Mucosa of gallbladder (tissue), 1 donor: ENCODE measurements around the gene B3GAT1. TPM values are rescaled to one million over a fixed set of nuclear protein-coding genes. Genes with fewer than 3 reads are reported as not detected.

Experiments
- DNase-seq: peaks from one replicate; pipeline ENCODE4 v3.0.0-alpha.2; 2020; ENCODE audit warnings: low spot score
- total RNA-seq: library from RNA; stranded (reverse); gene quantifications from one replicate; pipeline ENCODE4 v1.2.1, GENCODE V29; 2021
- donor health status: DM: no; HTN: no; CAD: no.

Gene B3GAT1
- total RNA-seq, 1 donor from 2014 or later: 0.20 TPM

DNA sequence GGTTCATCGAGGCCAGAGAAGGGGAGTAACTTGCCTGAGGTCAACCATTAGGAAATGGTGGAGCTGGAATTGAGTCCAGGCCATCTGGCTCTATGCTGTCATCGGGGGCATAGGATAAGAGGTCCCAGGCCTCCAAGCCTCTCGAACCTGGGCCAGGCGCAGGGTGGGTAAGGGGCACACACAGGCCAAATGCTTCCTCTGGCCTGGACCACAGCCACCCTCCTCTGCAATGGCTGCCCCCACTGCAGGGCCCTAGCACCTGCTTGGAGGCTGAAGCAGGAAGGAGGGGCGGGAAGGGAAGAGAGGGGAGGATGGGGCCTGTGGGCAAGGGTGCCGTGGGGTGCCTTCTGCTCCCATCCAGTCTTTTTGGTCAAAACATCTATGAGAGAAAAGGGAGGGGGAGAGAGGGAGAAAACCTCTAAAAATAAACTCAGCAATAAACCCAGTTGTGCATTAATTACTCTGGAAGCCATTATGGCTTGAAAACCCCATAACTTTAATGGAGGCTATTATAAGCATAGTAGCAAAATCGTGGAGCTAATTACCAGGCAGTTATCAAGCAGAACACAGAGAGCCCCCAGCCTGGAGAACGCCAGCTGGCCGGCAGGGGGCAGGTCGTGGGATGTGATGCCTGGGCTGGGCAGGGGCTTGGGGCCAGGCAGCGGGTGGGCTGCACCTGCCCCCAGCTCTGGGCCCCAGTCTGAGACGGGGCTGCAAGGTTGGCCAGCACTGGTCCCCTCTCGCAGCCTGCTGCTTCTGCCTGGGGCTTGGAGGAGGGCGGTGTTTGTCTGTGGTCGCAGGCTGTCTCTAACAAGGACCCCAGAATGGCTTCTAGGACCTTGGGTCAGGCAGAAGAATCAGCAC, 21.1 kb downstream of the B3GAT1 start:
- no peak for DNase-seq

DNA sequence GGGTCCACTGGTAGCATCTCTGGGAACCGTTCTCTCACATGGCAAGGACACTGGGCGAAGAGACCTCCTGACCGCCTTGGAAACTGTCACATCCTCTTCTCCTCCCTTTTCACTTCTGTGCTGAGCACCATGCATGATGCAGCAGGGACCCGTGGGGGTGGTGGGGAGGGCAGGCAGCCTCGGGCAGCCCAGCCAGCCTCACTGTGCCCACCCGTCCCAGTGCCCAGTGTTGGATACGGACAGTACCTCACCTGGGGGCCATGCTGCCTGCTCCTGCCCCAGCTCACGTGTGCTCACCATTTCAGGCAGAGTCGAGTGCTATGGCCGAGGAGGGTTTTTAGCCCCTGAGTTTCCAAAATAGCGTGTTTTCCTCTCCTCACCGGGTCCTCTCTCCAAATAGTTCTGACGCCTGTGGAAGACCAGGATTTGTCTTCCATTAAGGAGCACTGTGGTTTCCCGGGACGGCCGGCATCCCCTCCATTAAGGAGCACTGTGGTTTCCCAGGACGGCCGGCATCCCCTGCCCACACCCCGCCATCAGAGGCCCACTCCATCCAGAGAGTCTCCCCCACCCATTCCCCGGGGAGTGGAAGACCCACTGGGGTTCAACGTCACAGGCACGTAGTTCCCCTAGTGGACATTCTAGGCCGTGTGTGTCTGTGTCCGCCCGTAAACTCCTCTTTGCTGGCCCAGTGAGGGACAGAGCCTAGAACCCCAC, 22.4 kb downstream of the B3GAT1 start:
- no peak for DNase-seq

DNA sequence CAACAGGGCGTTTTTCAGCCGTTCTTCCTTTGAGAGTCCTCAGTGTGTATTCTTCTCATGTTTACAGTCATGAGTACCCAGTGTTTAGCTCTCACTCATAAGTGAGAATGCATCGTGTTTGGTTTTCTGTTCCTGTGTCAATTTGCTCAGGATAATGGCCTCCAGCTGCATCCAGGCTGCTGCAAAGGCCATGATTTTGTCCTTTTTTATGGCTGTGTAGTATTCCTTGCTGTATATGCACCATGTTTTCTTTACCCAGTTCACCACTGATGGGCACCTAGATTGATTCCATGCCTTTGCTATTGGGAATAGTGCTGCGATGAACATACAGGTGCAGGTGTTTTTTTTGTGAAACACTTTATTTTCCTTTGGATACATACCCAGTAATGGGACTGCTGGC, 23.5 kb downstream of the B3GAT1 start:
- DNase-seq: no peak

DNA sequence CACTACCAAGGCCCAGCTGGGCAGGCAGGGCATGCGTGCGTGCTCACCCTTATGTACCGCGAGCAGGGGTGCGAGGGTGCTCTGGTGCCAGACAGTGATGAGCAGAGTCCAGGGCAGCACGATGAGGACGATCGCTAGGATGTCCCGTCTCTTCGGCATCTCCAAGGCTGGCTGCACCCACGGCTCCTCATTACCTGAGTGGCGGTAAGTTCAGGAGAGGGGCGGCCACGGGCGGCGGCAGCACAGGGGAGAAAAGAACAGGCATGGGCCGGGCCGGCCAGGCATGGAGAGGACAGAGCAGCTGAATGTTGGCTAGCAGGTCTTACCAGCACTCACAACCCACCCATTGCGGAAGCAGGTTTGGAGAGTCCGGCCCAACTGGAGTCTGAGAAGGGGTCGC, 24.5 kb downstream of the B3GAT1 start:
- DNase-seq: no peak

DNA sequence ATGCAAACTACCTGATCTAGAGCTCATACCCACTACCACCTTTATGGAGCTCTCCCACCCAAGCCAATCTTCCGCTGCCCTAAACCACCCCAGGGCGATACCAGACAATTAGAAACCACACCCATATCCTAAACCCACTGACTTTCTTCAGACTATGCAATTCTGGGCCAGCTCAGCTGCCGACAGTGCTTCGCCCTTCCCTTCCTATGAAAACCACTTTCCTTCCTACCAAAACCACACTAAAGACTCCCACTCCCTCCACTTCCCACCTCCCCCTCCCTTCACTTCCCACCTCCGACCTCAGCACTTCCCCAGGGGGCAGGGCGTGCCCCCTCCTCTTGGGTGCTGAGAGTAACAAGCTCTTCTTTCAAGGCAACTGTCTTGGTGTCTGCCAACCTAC, 25.1 kb downstream of the B3GAT1 start:
- DNase-seq: no peak

DNA sequence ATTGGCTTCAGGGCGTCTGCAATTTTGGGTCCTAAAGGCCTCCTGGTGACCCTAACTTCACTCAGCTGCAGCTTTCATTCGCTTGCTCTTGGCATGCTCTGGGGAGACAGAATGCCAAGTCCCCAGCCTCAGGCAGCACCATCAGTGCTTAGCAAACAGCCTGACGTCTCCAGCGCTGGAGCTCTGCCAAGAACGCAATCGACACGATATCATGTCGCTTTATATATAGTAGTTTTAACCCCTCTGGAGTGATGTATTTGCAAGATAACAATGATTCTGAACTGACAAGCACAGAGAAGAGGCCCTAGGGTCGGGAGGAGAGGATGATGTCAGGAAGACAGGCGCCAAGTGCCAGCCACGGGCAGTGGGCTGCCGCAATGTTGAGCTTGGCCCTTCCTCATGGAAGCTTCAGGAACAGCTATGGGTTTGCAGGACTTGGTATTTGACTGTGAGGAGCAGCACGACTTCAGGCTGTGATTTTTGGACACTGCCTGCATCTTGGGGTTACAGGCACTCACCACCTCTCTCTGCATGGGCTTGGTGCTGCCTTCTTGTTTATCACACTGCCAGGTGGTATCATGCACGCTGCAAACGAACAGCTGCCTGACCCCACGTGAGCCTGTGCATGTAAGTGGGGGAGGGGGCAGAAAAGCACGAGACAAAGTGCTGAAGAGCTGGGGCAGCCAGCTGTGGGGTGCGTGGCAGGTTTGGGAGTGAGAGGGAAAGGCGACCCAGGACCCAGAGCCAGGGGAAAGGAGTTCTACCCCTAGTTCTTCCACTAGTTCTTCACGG, 26.1 kb downstream of the B3GAT1 start:
- DNase-seq: no peak

DNA sequence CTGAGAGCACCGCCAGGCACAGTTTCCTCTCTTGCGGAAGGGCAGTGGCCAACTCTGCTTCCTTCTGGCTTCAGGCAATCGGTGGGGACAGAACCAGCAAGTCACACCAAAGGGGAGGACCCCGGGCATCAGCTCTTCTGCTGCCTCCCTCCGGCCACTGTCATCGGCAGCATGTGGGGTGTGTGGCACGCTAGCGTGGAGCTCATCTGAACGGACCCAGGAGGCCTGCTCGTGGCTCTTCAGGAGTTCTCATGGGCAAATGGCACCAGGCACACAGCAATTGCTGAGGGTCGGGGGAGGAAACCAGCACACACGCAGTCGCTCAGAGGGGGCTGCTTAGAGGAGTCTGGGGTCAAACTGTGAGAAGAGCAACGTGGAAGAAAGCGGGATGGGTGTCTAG, 26.9 kb downstream of the B3GAT1 start:
- DNase-seq: no peak

DNA sequence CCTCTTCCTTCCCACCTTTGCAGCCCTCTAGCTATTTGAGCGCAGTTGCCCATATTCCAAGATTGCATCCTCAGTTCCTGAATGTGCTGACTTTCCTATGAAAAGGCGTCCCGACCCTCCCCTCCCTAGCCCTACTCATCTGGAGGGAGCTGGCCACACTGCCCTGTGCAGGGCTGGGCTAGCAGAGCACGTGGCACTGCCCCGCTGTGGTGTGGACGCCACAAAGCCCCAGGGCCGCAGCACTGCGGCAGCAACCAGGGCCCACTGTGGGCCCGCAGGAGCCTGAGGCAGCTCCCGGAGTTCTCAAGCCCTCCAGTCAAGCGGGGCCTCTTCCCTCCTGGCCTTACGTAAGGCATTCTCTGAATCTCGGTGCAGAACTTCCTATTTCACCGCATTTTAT, 27.6 kb downstream of the B3GAT1 start:
- no peak for DNase-seq

DNA sequence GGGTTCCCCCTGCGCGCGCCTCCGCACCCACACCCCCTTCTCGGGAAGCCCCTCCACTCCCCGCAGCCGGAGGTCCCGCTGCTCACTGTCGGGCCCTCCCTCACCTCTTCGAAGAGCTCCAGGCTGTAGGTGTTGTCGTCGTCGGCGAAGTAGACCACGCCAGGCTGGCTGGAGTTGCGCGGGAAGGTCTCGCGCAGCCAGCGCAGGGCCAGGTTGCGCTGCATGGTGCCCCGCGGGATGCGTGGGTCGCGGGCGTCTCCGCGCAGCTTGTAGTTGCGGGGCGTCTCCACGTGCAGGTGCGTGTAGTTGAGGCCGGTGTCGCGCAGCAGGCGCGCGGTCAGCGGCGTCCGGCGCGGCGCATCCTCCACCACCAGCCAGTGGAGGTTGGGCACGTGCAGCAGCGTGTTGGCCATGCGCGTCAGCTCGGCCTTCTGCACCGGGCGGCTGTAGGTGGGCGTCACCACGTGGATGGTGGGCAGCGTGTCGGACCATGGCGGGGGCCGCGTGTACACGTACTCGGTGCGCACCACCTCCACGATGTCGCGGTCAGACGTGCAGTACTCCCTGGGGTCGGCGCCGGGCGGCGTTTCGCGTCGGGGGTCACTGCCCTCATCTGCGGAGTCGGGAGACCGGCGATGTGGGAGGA, 28.3 kb downstream of the B3GAT1 start:
- DNase-seq: no peak

DNA sequence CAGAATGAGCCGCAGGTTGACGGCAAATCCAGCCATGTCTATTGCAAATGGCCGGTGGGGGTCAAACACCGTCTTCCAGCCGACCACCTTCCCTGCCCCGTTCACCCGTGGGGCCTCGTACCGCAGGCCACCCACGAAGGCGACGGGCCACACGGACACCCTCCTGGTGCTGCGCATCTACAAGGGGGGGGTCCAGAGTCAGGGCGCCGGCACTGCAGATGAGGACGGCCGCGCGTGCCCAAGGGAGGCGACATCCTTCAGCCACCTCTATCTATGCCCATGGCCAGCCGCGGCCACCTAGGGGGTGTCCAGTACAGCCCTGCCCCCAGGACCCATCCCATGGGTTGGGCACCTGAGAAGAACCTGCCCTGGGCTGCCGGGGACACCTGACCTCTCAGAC, 29.2 kb downstream of the B3GAT1 start:
- no peak for DNase-seq

DNA sequence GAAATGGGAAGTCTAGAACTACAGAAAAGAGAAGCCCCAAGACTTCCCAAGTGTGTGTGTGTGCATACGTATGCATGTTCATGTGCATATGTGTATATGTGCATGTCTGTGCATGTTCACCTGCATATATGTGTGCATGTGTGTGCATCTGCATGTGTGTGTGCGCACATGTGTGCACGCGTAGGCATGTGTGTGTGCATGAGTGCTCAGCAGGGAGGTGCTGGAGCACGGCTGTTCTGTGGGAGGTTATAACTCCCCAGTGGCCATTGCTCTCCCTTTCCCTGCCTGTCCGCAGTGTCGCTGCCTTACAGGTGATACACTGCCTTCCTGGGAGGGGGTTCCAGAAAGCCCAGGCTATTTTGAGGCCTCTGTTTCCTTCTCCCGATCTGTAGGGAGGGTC, 29.8 kb downstream of the B3GAT1 start:
- no peak for DNase-seq

DNA sequence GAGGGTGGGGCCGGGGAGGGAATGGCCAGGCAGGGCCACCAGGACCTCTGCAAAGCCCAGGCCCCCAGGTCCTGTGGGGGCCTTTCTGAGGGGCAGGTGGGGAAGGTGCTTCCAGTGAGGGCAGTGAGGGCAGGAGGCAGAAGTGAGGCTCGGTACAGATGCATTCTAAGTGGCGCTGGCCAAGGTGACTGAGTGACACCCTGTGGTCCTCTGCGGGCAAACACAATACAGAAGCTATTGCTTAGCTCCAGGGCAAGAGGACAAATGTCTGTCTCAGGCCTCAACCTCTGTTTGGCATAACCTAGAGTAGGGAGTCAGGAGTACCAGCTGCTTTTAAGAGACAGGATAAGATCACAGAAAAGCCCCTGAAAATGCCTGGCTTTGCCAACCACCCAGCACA, 31.3 kb downstream of the B3GAT1 start:
- DNase-seq: no peak

DNA sequence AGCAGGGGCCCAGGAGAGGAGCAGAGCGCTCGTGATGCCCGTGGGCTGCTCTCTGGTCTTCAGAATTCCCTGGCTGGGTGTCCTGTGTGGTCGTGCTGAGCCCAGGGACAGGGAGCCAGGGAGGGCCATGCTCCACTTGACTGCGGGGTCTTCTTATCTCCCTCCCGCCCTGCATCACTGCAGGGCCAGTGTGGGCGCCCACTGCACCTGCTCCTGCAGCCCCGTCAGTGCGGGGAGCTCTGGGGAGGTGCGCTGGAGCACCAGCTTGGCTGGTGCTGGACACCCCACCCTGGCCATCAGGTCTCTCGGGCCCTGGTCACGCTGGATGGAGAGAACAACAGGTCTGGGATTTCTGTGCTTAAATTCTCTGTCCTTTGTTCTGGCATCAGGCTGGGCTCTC, 31.8 kb downstream of the B3GAT1 start:
- DNase-seq: no peak

DNA sequence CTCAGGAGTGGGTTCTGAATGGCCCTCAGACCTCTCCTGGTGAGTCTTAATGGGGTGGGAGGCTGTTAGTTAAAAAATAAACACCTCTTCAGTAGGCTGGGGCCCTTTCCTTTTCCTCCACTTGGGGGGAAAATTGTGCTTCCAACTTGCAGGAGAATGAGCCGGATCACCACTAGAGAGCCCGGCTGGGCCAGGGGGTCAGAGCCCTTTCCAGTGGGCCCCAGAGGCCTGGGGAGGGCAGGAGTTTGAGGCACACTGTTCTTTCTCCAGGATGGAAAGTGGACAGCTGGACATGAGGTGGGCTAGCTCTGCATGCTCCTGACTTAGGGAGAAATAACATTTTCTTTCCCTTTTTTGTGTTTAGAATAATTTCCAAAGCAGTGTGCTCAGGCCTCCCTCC, 32.8 kb downstream of the B3GAT1 start:
- DNase-seq: no peak

DNA sequence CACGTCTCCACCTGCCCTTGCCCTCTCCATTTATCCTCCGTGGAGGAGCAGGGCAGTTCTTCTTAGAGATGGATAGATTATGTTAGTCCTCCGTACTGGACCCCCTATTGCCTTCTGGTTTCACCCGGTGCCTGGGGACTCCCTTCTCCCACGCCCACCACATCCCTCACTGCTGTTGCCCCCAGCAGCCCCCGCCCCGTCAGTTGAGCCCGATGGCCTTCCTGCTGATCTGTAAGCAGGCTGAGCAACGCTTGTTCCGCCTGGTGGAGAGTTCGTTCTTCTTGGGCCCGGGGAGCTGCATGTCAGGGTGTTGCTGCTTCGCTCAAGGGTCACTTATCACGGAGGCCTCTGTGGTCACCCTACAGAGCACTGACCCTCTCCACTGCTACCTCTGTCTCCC, 34.2 kb downstream of the B3GAT1 start:
- DNase-seq: no peak

DNA sequence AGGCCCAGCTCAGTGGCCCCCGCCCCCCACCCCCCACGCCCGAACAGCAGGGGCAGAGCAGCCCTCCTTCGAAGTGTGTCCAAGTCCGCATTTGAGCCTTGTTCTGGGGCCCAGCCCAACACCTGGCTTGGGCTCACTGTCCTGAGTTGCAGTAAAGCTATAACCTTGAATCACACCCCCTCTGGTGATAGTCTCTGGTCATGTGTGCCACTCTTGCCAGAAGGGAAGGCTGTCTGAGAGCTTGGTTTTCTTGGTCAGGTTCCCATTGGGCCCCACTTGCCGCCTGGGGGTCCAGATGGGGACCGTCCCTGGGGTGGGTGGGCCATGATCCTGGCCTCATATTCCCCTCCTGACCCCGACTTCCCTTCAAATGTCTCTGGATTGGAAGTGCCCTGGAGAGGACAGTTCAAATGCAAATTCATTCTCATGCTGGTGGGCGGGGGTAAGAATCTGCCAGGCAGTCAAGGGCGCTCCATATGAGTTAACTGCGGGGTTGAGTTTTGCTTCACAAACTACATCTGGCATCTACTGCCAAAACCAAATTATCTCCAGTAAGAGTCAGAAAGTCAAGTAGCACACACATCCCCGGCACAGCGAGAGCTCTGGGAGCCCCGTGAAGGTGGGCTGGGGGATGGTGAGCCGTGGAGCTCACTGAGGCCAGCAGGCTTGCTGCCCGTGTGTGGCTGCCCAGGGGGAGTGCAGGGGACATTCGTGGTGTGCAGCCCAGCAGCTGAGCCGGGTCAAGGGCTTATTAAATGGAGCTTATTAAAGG, 35.7 kb downstream of the B3GAT1 start:
- DNase-seq: no peak

DNA sequence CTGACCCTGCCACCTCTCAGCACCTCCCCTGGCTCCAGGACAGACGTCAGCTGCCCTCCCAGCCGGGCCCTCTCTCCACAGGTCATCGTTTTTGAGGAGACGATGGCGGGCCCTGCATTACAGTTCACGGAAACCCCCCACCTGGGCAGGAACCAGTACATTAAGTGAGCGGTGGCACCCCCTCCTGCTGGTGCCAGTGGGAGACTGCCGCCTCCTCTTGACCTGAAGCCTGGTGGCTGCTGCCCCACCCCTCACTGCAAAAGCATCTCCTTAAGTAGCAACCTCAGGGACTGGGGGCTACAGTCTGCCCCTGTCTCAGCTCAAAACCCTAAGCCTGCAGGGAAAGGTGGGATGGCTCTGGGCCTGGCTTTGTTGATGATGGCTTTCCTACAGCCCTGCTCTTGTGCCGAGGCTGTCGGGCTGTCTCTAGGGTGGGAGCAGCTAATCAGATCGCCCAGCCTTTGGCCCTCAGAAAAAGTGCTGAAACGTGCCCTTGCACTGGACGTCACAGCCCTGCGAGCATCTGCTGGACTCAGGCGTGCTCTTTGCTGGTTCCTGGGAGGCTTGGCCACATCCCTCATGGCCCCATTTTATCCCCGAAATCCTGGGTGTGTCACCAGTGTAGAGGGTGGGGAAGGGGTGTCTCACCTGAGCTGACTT, 37.0 kb downstream of the B3GAT1 start:
- no peak for DNase-seq

DNA sequence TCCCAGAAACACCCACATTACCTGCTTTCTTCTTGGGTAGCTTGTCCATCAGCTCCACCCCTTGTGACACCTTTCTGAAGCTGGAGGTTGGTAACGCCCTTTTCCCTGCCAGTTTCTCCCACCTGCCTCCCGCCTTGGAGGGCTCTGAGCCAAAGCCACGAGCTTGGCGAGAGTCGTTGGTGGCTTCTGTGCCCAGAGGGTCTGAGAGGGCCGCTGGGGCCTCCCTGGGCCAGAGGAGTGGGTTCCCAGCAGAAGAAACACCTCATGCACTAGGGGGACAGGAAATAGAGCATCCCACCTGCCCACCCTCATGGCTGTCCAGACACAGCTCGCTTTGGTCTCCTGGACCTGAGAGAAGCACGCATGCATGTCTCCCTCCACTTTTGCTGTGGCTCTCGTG, 37.9 kb downstream of the B3GAT1 start:
- no peak for DNase-seq

DNA sequence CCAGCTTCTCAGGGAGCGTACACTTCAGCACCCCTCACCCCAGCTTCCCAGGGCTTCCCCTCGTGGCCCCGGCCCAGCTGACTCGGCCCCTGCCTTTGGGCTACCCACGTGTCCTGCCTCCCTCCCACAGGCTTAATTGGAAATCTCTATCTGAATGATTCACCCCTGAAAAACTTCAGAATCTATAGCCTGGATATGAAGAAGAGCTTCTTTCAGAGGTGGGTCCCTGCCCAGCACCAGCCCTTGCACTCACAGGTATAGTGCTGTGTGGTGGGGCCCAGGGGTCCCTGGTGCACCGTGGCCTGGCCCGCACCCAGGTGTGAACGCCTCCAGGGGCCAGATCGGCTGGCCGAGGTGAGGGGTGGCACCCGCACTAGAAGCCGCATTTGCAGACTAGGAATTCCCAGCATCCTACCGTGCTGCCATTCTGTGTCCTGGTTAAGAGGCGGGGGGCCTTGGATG, 38.4 kb downstream of the B3GAT1 start:
- no peak for DNase-seq

DNA sequence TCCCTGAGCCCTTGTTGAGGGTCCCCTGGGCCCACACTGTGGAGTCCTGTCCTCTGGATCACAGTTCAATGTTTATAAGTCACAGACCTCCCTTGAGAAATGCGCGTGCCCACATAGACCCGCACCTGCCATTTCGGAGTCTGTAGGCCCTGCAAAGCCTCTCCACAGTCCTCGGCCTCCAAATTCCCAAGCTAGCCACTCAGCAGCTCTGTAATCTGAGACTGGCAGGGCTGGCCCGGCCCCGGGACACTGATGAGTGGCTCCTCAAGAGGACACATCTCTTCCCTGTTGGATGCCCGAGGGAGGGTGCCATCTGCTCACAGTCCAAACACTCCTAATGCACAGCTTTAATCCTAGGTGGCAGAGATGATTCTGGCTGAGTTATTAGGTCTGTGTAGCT, 39.1 kb downstream of the B3GAT1 start:
- DNase-seq: no peak

DNA sequence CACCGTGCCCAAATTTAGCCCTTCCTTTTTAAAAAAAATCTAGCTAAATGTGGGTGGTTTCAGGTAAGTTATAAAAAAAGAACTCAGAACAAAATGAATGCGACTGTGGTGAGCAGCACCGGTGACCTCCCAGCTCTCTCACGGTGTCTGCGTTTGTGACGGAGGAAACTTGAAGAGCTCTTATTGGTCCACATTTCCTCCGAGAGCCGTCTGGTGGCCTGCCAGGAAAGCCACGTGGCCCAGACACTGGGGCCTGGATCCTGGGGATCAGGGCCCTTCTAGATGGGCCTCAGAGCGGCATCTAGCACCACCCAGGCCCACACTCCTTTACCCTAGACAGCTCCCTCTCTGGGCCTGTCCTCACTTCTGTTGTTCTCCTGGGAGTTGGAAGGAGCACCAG, 39.5 kb downstream of the B3GAT1 start:
- DNase-seq: no peak
